SK-MEL-5 (cell line): ENCODE results near the gene TBRG1. TPM values are rescaled to one million over a fixed set of nuclear protein-coding genes. Genes with fewer than 3 reads are reported as not detected.

Experiments
- DNase-seq: peaks from one replicate; pipeline ENCODE4 v3.0.0-alpha.2; 2016; ENCODE audit warnings: low read depth, low spot score
- in situ Hi-C: cut with HindIII; loops from 2 replicates; pipeline ENCODE4 v1.10.0; 2016; ENCODE audit warnings: low sequenced_read_pairs, high pct_unique_total_duplicates, low pct_unique_long_range_greater_than_20kb
- small RNA-seq, 2 experiments: library from RNA; depleted of rRNA; stranded (forward); fragments of <200 nt; gene quantifications; one replicate each; pipeline ENCODE3, GENCODE V24; 2014
- total RNA-seq: library from RNA; depleted of rRNA; stranded (reverse); fragments of >200 nt; shearing (Covaris generic); gene quantifications from 2 replicates; pipeline ENCODE4 v1.2.3, GENCODE V29; 2014; rRNA removed

Gene TBRG1
- total RNA-seq, 1 experiment from 2014 or later = 19.1 TPM

- DNase-seq = peak; percentile 3
- in situ Hi-C loops = no loop called here
These were observed 53.7 kb downstream of the TBRG1 start for GRCh38 chr11:124676386-124676785.

- no peak for DNase-seq
- in situ Hi-C loops = no loop called here
These were observed 55.8 kb downstream of the TBRG1 start for GRCh38 chr11:124678416-124678815.

GRCh38 chr11:124681421-124681820, 58.8 kb downstream of the TBRG1 start:
- in situ Hi-C loops = no loop called here
- no peak for DNase-seq

GRCh38 chr11:124682443-124682842, 59.8 kb downstream of the TBRG1 start:
- no peak for DNase-seq
- in situ Hi-C loops = no loop called here

Small RNA genes within 50 kb of the gene (small RNA-seq; reads per million reads assigned to genes)
- 0 reads per million in 2 experiments for gene RNA5SP352

Other genes starting within 250 kb of the TBRG1 start
- not detected in 2 replicates for gene OR8B2, start 238.4 kb upstream of the TBRG1 start, total RNA-seq
- not detected in 2 replicates for gene OR8B3, start 223.8 kb upstream of the TBRG1 start, total RNA-seq
- not detected in 2 replicates for gene OR8B4, start 198.0 kb upstream of the TBRG1 start, total RNA-seq
- not detected in 2 replicates for gene OR8B8, start 177.2 kb upstream of the TBRG1 start, total RNA-seq
- not detected in 2 replicates for gene OR8B12, start 79.2 kb upstream of the TBRG1 start, total RNA-seq
- not detected in 2 replicates for gene OR8A1, start 52.9 kb upstream of the TBRG1 start, total RNA-seq
- not detected in 2 replicates for gene PANX3, start 11.4 kb upstream of the TBRG1 start, total RNA-seq
- 27.9 and 29.1 TPM in 2 replicates for gene SIAE, start 50.9 kb downstream of the TBRG1 start, total RNA-seq
- gene SPA17, start 51.0 kb downstream of the TBRG1 start, total RNA-seq = 7.9 and 9.6 TPM in 2 replicates
- 0.87 TPM in 1 of 2 replicates, not detected in the other for gene NRGN, start 117.1 kb downstream of the TBRG1 start, total RNA-seq
- not detected in 2 replicates for gene VSIG2, start 129.4 kb downstream of the TBRG1 start, total RNA-seq
- not detected in 2 replicates for gene ESAM, start 139.4 kb downstream of the TBRG1 start, total RNA-seq
- 6.7 and 7.8 TPM in 2 replicates for gene MSANTD2, start 177.5 kb downstream of the TBRG1 start, total RNA-seq
- gene ROBO3, start 242.6 kb downstream of the TBRG1 start, total RNA-seq = 3.0 and 3.2 TPM in 2 replicates